Activated T-cell treated with anti-CD3 and anti-CD28 coated beads, Interleukin-2, amount 50 U/mL, for 72 hours (primary cell): ENCODE data around the gene NF1. TPM values are rescaled to one million over a fixed set of nuclear protein-coding genes. Genes with fewer than 3 reads are reported as not detected.

ENCODE experiments used
- ATAC-seq, 2 donors: fragments of 150-1000 bp; cut with Tn5 transposase; replicated peaks in 1 of 2; 2 replicates each; pipeline ENCODE4 v1.10.0; 2021; ENCODE audit warnings: moderate library complexity in 2 of 2, mild to moderate bottlenecking in 1 of 2
- DNase-seq, 2 donors: peaks; one replicate each; pipeline ENCODE4 v3.0.0; 2021 to 2022; ENCODE audit warnings: mixed read lengths in 1 of 2
- H3K27ac Mint-ChIP-seq: one replicate; pipeline ENCODE4 v1.8.0; 2022; ENCODE audit warnings: mild to moderate bottlenecking, moderate library complexity, mixed read lengths
- H3K27me3 Mint-ChIP-seq: one replicate; pipeline ENCODE4 v1.8.0; 2022; ENCODE audit warnings: low read depth, mixed read lengths
- H3K36me3 Mint-ChIP-seq, 2 donors: one replicate each; pipeline ENCODE4 v1.8.0; 2022; ENCODE audit warnings: mixed read lengths in 2 of 2, mild to moderate bottlenecking in 1 of 2; ENCODE audit not compliant: insufficient read depth in 2 of 2
- H3K4me1 Mint-ChIP-seq: one replicate; pipeline ENCODE4 v1.8.0; 2022; ENCODE audit warnings: low read depth, mixed read lengths
- H3K4me3 Mint-ChIP-seq, 2 donors: one replicate each; pipeline ENCODE4 v1.8.0; 2022; ENCODE audit warnings: mild to moderate bottlenecking in 2 of 2, mixed read lengths in 2 of 2, moderate library complexity in 2 of 2
- H3K9me3 Mint-ChIP-seq, 2 donors: one replicate each; pipeline ENCODE4 v1.8.0; 2022; ENCODE audit warnings: mixed read lengths in 2 of 2
- total RNA-seq, 2 donors: library from RNA; stranded (reverse); gene quantifications; one replicate each; pipeline ENCODE4 v1.2.3, GENCODE V29; 2022

Gene NF1
- total RNA-seq, 2 donors from 2014 or later, result 26.4 to 26.9 TPM

- Mint-ChIP-seq H3K4me1 (no peaks in the 10 kb centered on the region), H3K27me3 (no peaks in the 10 kb centered on the region)
Measured at GRCh38 chr17:31126318-31126717, 31.5 kb downstream of the NF1 start.

GRCh38 chr17:31128241-31128640, 33.5 kb downstream of the NF1 start:
- Mint-ChIP-seq H3K36me3 (no peaks in the 10 kb centered on the region), H3K4me1 (no peaks in the 10 kb centered on the region), H3K27ac (no peak overlapping the region), H3K9me3 (no peaks in the 10 kb centered on the region), H3K4me3 (no peak overlapping the region), H3K27me3 (no peaks in the 10 kb centered on the region)
- ATAC-seq (no peak), DNase-seq (no peak)

More at GRCh38 chr17:31126318-31126717, 31.5 kb downstream of the NF1 start:
- ATAC-seq (no peak), DNase-seq (no peak)
- H3K27ac Mint-ChIP-seq, result no peak overlapping the region
- H3K9me3 Mint-ChIP-seq, result no peaks in the 10 kb centered on the region
- no peaks in the 10 kb centered on the region for H3K36me3 Mint-ChIP-seq
- H3K4me3 Mint-ChIP-seq, result no peak overlapping the region

- DNase-seq (no peak), ATAC-seq (no peak)
- Mint-ChIP-seq H3K27me3 (no peaks in the 10 kb centered on the region), H3K36me3 (no peaks in the 10 kb centered on the region), H3K9me3 (no peaks in the 10 kb centered on the region), H3K4me1 (no peaks in the 10 kb centered on the region), H3K4me3 (no peak overlapping the region), H3K27ac (no peak overlapping the region)
Measured at GRCh38 chr17:31130286-31131224, 35.8 kb downstream of the NF1 start.

- Mint-ChIP-seq H3K9me3 (no peaks in the 10 kb centered on the region), H3K27ac (no peak overlapping the region), H3K4me1 (no peaks in the 10 kb centered on the region), H3K4me3 (no peak overlapping the region), H3K27me3 (no peaks in the 10 kb centered on the region), H3K36me3 (no peaks in the 10 kb centered on the region)
- DNase-seq, result no peak
- ATAC-seq, result no peak
Measured at GRCh38 chr17:31131299-31131698, 36.5 kb downstream of the NF1 start.

GRCh38 chr17:31132977-31133376, 38.2 kb downstream of the NF1 start:
- no peaks in the 10 kb centered on the region for H3K36me3 Mint-ChIP-seq
- H3K9me3 Mint-ChIP-seq, result no peaks in the 10 kb centered on the region
- H3K4me1 Mint-ChIP-seq, result no peaks in the 10 kb centered on the region
- no peak overlapping the region for H3K27ac Mint-ChIP-seq
- DNase-seq (no peak), ATAC-seq (no peak)
- H3K27me3 Mint-ChIP-seq, result no peaks in the 10 kb centered on the region
- no peak overlapping the region for H3K4me3 Mint-ChIP-seq

- ATAC-seq, result no peak
- Mint-ChIP-seq H3K36me3 (no peaks in the 10 kb centered on the region), H3K4me3 (no peak overlapping the region), H3K9me3 (no peaks in the 10 kb centered on the region), H3K4me1 (no peaks in the 10 kb centered on the region), H3K27ac (no peak overlapping the region), H3K27me3 (no peaks in the 10 kb centered on the region)
- no peak for DNase-seq
Measured at GRCh38 chr17:31134576-31134975, 39.8 kb downstream of the NF1 start.

- no peaks in the 10 kb centered on the region for H3K27me3 Mint-ChIP-seq
- H3K4me3 Mint-ChIP-seq, result no peak overlapping the region
- ATAC-seq, result no peak
Measured at GRCh38 chr17:31136319-31136718, 41.5 kb downstream of the NF1 start.

GRCh38 chr17:31140111-31140510, 45.3 kb downstream of the NF1 start:
- no peaks in the 10 kb centered on the region for H3K27me3 Mint-ChIP-seq
- no peak overlapping the region for H3K4me3 Mint-ChIP-seq

More at GRCh38 chr17:31136319-31136718, 41.5 kb downstream of the NF1 start:
- no peaks in the 10 kb centered on the region for H3K4me1 Mint-ChIP-seq
- no peaks in the 10 kb centered on the region for H3K9me3 Mint-ChIP-seq
- no peak for DNase-seq
- H3K27ac Mint-ChIP-seq, result no peak overlapping the region
- H3K36me3 Mint-ChIP-seq, result no peaks in the 10 kb centered on the region

GRCh38 chr17:31144428-31144827, 49.7 kb downstream of the NF1 start:
- Mint-ChIP-seq H3K36me3 (no peaks in the 10 kb centered on the region), H3K4me1 (no peaks in the 10 kb centered on the region), H3K9me3 (no peaks in the 10 kb centered on the region), H3K27ac (no peak overlapping the region), H3K27me3 (no peaks in the 10 kb centered on the region), H3K4me3 (no peak overlapping the region)
- ATAC-seq (no peak), DNase-seq (no peak)

More at GRCh38 chr17:31140111-31140510, 45.3 kb downstream of the NF1 start:
- Mint-ChIP-seq H3K4me1 (no peaks in the 10 kb centered on the region), H3K27ac (no peak overlapping the region), H3K9me3 (no peaks in the 10 kb centered on the region), H3K36me3 (no peaks in the 10 kb centered on the region)
- ATAC-seq (no peak), DNase-seq (no peak)

GRCh38 chr17:31144836-31145235, 50.1 kb downstream of the NF1 start:
- no peak overlapping the region for H3K27ac Mint-ChIP-seq
- no peaks in the 10 kb centered on the region for H3K9me3 Mint-ChIP-seq
- no peak for ATAC-seq
- no peaks in the 10 kb centered on the region for H3K36me3 Mint-ChIP-seq
- DNase-seq, result no peak
- H3K27me3 Mint-ChIP-seq, result no peaks in the 10 kb centered on the region
- H3K4me3 Mint-ChIP-seq, result no peak overlapping the region
- H3K4me1 Mint-ChIP-seq, result no peaks in the 10 kb centered on the region

GRCh38 chr17:31147507-31148202, 52.9 kb downstream of the NF1 start:
- Mint-ChIP-seq H3K9me3 (peaks cover 2 to 3% of the 10 kb centered on the region in 2 donors), H3K27me3 (no peaks in the 10 kb centered on the region), H3K36me3 (peaks cover 0 to 7% of the 10 kb centered on the region in 2 donors), H3K4me1 (no peaks in the 10 kb centered on the region), H3K27ac (no peak overlapping the region), H3K4me3 (no peak overlapping the region)
- DNase-seq (no peak), ATAC-seq (no peak)

- ATAC-seq (no peak), DNase-seq (no peak)
- H3K4me3 Mint-ChIP-seq, result no peak overlapping the region
- H3K36me3 Mint-ChIP-seq, result peaks cover 0 to 7% of the 10 kb centered on the region in 2 donors
- no peak overlapping the region for H3K27ac Mint-ChIP-seq
- no peaks in the 10 kb centered on the region for H3K4me1 Mint-ChIP-seq
- H3K9me3 Mint-ChIP-seq, result peaks cover 2 to 3% of the 10 kb centered on the region in 2 donors
- H3K27me3 Mint-ChIP-seq, result no peaks in the 10 kb centered on the region
Measured at GRCh38 chr17:31148205-31148604, 53.4 kb downstream of the NF1 start.

- no peaks in the 10 kb centered on the region for H3K4me1 Mint-ChIP-seq
- H3K36me3 Mint-ChIP-seq, result peaks cover 3 to 9% of the 10 kb centered on the region in 2 donors
- H3K27ac Mint-ChIP-seq, result peak overlapping the region; percentile 38
- H3K4me3 Mint-ChIP-seq, result no peak overlapping the region
- DNase-seq, result no peak
- no peak for ATAC-seq
- no peaks in the 10 kb centered on the region for H3K27me3 Mint-ChIP-seq
- peaks cover 2 to 3% of the 10 kb centered on the region in 2 donors for H3K9me3 Mint-ChIP-seq
Measured at GRCh38 chr17:31152271-31152670, 57.5 kb downstream of the NF1 start.
